Measurements from ENCODE around the gene AHI1. TPM values are rescaled to one million over a fixed set of nuclear protein-coding genes. Genes with fewer than 3 reads are reported as not detected.

The AHI1 gene
- total and polyA plus RNA-seq, 12 donors, result 4.1 to 19.8 (median 11.9) TPM

- ATAC-seq (no peak), DNase-seq (no peak)
- Histone ChIP-seq H3K4me3 (no peak overlapping the region), H3K36me3 (peaks cover 0 to 18% (median 0%) of the 10 kb centered on the region in 9 donors), H3K9me3 (no peaks in the 10 kb centered on the region), H3K27ac (no peak overlapping the region), H3K4me1 (peaks cover 0 to 17% (median 0%) of the 10 kb centered on the region in 9 donors), H3K27me3 (no peaks in the 10 kb centered on the region)
- intact Hi-C loops (cut with DNase I), result no loop called here
- WGBS, 2 donors, result 82% methylated on average over 4 of the region's 4 CpGs
- no peak for TF ChIP-seq CTCF (IDR thresholded peaks at IDR 0.05)
Observed at GRCh38 chr6:135311446-135312200, 185.9 kb downstream of the AHI1 start.

- Histone ChIP-seq H3K27ac (no peak overlapping the region), H3K36me3 (peaks cover 0 to 15% (median 0%) of the 10 kb centered on the region in 9 donors), H3K4me3 (no peak overlapping the region), H3K9me3 (no peaks in the 10 kb centered on the region), H3K27me3 (no peaks in the 10 kb centered on the region), H3K4me1 (peaks cover 0 to 30% (median 0%) of the 10 kb centered on the region in 9 donors)
- 33 to 36% methylated on average over 1 of the region's 1 CpG for WGBS, 2 donors
- TF ChIP-seq CTCF (IDR thresholded peaks at IDR 0.05), result no peak
- DNase-seq (no peak), ATAC-seq (peak in 1 of 8 donors; percentile 73)
- intact Hi-C loops (cut with DNase I), result no loop called here
Observed at GRCh38 chr6:135310291-135310690, 187.2 kb downstream of the AHI1 start.

- no peak for TF ChIP-seq CTCF (IDR thresholded peaks at IDR 0.05)
- Histone ChIP-seq H3K27ac (no peak overlapping the region), H3K4me1 (peaks cover 0 to 32% (median 0%) of the 10 kb centered on the region in 9 donors), H3K27me3 (no peaks in the 10 kb centered on the region), H3K9me3 (no peaks in the 10 kb centered on the region), H3K4me3 (no peak overlapping the region), H3K36me3 (peaks cover 0 to 22% (median 0%) of the 10 kb centered on the region in 9 donors)
- no peak for DNase-seq
- no peak for ATAC-seq
- WGBS, 2 donors, result 76 to 86% methylated on average over 5 of the region's 5 CpGs
- intact Hi-C loops (cut with DNase I), result no loop called here
Observed at GRCh38 chr6:135306740-135307420, 190.7 kb downstream of the AHI1 start.

- H3K4me3 ChIP-seq, result no peak overlapping the region
- ATAC-seq (no peak), DNase-seq (no peak)
- 95 to 97% methylated on average over 2 of the region's 2 CpGs for WGBS, 2 donors
- no peaks in the 10 kb centered on the region for H3K27me3 ChIP-seq
- H3K9me3 ChIP-seq, result no peaks in the 10 kb centered on the region
- TF ChIP-seq CTCF (IDR thresholded peaks at IDR 0.05), result no peak
- intact Hi-C loops (cut with DNase I), result no loop called here
- H3K36me3 ChIP-seq, result peaks cover 0 to 26% (median 0%) of the 10 kb centered on the region in 9 donors
- H3K27ac ChIP-seq, result no peak overlapping the region
- peaks cover 0 to 32% (median 0%) of the 10 kb centered on the region in 9 donors for H3K4me1 ChIP-seq
Observed at GRCh38 chr6:135306166-135306565, 191.4 kb downstream of the AHI1 start.
